ENCODE data around the gene LLGL1. TPM values are rescaled to one million over a fixed set of nuclear protein-coding genes. Genes with fewer than 3 reads are reported as not detected.

The LLGL1 gene
- total RNA-seq, 1 experiment from 2014 or later: 65.0 TPM

DNA sequence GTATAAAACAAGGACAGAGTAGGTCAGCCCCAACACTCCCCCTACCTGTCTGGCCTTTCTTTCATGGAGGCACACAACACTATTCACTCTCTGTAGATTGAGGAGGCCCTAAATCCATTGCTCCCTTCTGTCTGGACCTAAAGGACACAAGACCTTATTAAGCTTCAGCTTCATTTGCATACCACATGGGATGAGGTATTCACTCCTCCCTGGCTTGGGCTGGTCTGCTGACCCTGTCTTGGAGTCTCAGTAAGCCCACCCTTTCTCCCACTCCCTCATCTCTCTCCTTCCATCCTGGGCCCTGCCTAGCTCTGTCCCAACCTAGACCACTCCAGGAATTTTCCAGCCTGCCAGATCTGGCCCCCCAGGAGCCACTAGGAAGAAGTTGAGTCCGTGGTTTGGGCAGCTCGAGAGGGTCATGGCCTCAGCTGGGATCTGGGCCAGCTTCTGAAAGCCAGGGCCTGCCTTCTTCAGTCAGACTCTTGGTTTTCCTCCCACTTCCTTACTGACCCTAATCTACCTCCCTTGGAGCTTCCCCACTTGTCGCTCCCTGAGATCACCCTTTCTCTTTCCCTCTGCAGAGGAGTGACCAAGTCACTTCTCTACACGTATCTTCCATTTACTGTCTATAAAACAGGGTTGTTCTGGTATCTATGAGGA lies 6.5 kb upstream of the LLGL1 start:
- no peaks in the 10 kb centered on the region for H4K20me1 ChIP-seq (ENCODE audit: control insufficient read depth, insufficient read depth, insufficient read length)
- no peak overlapping the region for H2BK5ac ChIP-seq (ENCODE audit: insufficient read length, low read length)
- no peak overlapping the region for H3K9ac ChIP-seq (ENCODE audit: extremely low read depth, insufficient read length, low read length)
- H4K5ac ChIP-seq (ENCODE audit: insufficient read length, low read depth, low read length): no peak overlapping the region
- no peak overlapping the region for H3K23ac ChIP-seq (ENCODE audit: insufficient read length, low read depth, low read length)
- H3K36me3 Mint-ChIP-seq (ENCODE audit: insufficient read depth in 1 of 3, low read depth in 3 of 3): no peaks in the 10 kb centered on the region; a peak in 2 of 7 replicates
- H3K4ac ChIP-seq (ENCODE audit: low read depth, low read length): no peak overlapping the region
- no peak overlapping the region for H3K14ac ChIP-seq (ENCODE audit: insufficient read depth, low read length)
- H3K27ac ChIP-seq (ENCODE audit: insufficient read length, low read depth, low read length): no peak overlapping the region
- H3K27ac Mint-ChIP-seq: peak overlapping the region in 2 of 3 experiments; percentile 54 to 67; a peak in 4 of 7 replicates
- H2BK15ac ChIP-seq (ENCODE audit: low read depth, low read length): no peak overlapping the region
- no peak overlapping the region for H2BK20ac ChIP-seq (ENCODE audit: low read depth, low read length, poor library complexity, severe bottlenecking)
- no CpG with 5 or more reads among the region's 4 CpGs for WGBS (ENCODE audit: extremely low coverage, insufficient read length, low lambda C conversion rate)
- no peak for DNase-seq
- no peak overlapping the region for H3K4me2 ChIP-seq (ENCODE audit: insufficient read depth, insufficient read length, low read length)
- H3K4me1 Mint-ChIP-seq: peaks cover 7 to 19% of the 10 kb centered on the region in 2 experiments
- no peaks in the 10 kb centered on the region for H3K79me2 ChIP-seq (ENCODE audit: insufficient read depth, low read length)
- no peaks in the 10 kb centered on the region for H3K79me1 ChIP-seq (ENCODE audit: insufficient read depth, low read depth, low read length, poor library complexity, severe bottlenecking)
- H3K23me2 ChIP-seq (ENCODE audit: insufficient read length, low read depth, low read length, poor library complexity, severe bottlenecking): no peaks in the 10 kb centered on the region
- no peak overlapping the region for H3K4me3 Mint-ChIP-seq
- H4K8ac ChIP-seq (replicated peaks; ENCODE audit: insufficient read length, low read depth, low read length): no peak overlapping the region
- no peak overlapping the region for H2BK120ac ChIP-seq (ENCODE audit: low read depth, low read length, poor library complexity, severe bottlenecking)
- no peak overlapping the region for H2BK12ac ChIP-seq (ENCODE audit: insufficient read length, low read depth, low read length)
- no peaks in the 10 kb centered on the region; the same call in 1 of the 2 replicates for H3K4me1 ChIP-seq (ENCODE audit: insufficient read depth, low read length)
- no peaks in the 10 kb centered on the region for H3K27me3 ChIP-seq (ENCODE audit: insufficient read depth, low read length)
- no peak overlapping the region for H3T11ph ChIP-seq (ENCODE audit: low read length)
- no peaks in the 10 kb centered on the region for H3K27me3 Mint-ChIP-seq (ENCODE audit: low read depth)
- no peak overlapping the region for H3K18ac ChIP-seq (ENCODE audit: insufficient read length, low read depth, low read length)
- no peak overlapping the region for H2AK5ac ChIP-seq (ENCODE audit: insufficient read length, low read length)
- H4K91ac ChIP-seq (ENCODE audit: insufficient read length, low read depth, low read length): no peak overlapping the region
- H2AFZ ChIP-seq (ENCODE audit: low read length): no peak overlapping the region
- TF ChIP-seq, protein P1, sequence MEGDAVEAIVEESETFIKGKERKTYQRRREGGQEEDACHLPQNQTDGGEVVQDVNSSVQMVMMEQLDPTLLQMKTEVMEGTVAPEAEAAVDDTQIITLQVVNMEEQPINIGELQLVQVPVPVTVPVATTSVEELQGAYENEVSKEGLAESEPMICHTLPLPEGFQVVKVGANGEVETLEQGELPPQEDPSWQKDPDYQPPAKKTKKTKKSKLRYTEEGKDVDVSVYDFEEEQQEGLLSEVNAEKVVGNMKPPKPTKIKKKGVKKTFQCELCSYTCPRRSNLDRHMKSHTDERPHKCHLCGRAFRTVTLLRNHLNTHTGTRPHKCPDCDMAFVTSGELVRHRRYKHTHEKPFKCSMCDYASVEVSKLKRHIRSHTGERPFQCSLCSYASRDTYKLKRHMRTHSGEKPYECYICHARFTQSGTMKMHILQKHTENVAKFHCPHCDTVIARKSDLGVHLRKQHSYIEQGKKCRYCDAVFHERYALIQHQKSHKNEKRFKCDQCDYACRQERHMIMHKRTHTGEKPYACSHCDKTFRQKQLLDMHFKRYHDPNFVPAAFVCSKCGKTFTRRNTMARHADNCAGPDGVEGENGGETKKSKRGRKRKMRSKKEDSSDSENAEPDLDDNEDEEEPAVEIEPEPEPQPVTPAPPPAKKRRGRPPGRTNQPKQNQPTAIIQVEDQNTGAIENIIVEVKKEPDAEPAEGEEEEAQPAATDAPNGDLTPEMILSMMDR (conservative IDR thresholded peaks at IDR 0.05): no peak
- H3K9me3 ChIP-seq (ENCODE audit: control insufficient read depth, low read depth, low read length): no peaks in the 10 kb centered on the region
- H3K56ac ChIP-seq (ENCODE audit: insufficient read length, low read depth, low read length): no peak overlapping the region
- no peaks in the 10 kb centered on the region; a peak in 1 of 5 replicates for H3K9me3 Mint-ChIP-seq

Data from H9 (cell line).